Pons (tissue), 1 donor: ENCODE results near the gene CACNA2D3.
"Not testable (repeated sequence)": the region's sequence is repeated elsewhere in the genome, so short reads cannot be mapped to it uniquely, and the experiment has no call there.

Experiments used
- DNase-seq: peaks from one replicate; pipeline ENCODE4 v3.0.0-alpha.2; 2016; ENCODE audit warnings: low spot score

Gene CACNA2D3

GRCh38 chr3:54122324-54123002, at the start of gene CACNA2D3:
TSS of gene CACNA2D3 (plus strand) at chr3:54122552.
- DNase-seq = no peak

GRCh38 chr3:54073386-54073785, 49.0 kb upstream of the CACNA2D3 start:
- DNase-seq = no peak

- DNase-seq = no peak
Observed at GRCh38 chr3:54079314-54079713, 43.0 kb upstream of the CACNA2D3 start.

DNA sequence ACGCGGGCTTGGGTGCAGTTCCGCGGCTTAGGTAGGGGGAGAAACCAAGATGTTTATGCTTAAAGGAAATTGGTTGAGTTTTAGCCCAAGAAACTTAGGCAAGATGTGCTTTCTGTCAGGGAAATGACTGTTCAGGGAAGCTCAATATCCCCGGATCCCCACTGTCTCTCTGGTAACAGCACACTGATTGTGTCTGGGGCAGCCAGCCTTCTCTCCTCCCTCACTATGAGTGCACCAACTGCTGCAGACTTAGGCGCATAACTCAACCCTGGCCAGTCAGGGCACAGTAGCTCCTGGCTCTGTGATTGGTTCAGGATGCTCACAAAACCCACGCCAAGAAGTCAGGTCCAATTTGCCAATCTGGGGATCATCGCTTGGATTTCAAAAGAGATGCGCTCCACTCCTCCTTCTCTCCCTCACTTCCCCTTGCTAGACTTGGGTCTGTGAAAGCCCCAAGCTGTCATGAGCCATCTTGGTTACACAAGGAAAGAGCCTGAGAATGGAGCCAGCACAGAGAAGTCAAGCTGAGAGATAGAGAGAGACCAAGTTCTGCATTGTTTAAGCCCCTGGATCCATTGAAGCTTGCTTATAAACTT, 42.5 kb upstream of the CACNA2D3 start:
- DNase-seq = no peak

GRCh38 chr3:54083921-54084320, 38.4 kb upstream of the CACNA2D3 start:
- DNase-seq = no peak

GRCh38 chr3:54085936-54086335, 36.4 kb upstream of the CACNA2D3 start:
- no peak for DNase-seq

- no peak for DNase-seq
Observed at GRCh38 chr3:54086652-54087405, 35.5 kb upstream of the CACNA2D3 start.

- no peak for DNase-seq
Observed at GRCh38 chr3:54087581-54088410, 34.6 kb upstream of the CACNA2D3 start.

DNA sequence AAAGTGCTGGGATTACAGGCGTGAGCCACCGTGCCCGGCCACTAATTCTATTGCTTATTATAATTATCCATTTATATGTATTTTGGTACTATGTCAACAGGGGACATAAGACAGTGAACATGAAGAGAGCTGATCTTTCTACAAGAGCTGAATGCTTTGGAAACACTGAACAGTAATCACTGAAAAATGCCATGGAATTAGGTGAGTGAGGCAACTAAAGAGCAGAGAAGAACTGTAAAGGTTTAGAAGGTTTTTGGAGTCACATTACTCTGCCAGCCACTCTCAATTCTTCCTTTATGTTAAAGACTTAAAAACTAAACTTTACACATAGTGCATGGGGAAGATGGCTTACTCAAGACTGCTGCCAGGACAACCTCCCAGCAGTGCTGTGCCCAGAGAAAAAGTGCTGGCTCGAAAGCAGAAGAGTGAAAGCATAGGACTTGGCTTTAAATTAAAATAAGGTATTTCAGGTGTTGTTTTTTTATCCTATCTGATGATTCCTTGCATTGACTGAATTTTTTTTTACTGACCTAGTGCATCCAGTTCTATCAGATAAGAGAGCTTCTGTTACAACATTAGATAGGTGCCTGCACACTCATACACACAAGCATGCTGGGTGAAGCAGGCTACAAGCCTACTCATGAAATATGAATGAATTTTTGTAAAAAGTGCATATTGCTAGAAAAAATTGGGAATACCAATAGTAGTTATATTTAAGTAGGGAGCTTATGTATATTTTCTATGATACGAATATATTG, 28.7 kb upstream of the CACNA2D3 start:
- no peak for DNase-seq

- DNase-seq = no peak
Observed at GRCh38 chr3:54094926-54095325, 27.4 kb upstream of the CACNA2D3 start.

- no peak for DNase-seq
Observed at GRCh38 chr3:54099381-54099780, 23.0 kb upstream of the CACNA2D3 start.

- DNase-seq = no peak
Observed at GRCh38 chr3:54104084-54104483, 18.3 kb upstream of the CACNA2D3 start.

- not testable (repeated sequence) for DNase-seq
Observed at GRCh38 chr3:54116129-54116528, 6.2 kb upstream of the CACNA2D3 start.

DNA sequence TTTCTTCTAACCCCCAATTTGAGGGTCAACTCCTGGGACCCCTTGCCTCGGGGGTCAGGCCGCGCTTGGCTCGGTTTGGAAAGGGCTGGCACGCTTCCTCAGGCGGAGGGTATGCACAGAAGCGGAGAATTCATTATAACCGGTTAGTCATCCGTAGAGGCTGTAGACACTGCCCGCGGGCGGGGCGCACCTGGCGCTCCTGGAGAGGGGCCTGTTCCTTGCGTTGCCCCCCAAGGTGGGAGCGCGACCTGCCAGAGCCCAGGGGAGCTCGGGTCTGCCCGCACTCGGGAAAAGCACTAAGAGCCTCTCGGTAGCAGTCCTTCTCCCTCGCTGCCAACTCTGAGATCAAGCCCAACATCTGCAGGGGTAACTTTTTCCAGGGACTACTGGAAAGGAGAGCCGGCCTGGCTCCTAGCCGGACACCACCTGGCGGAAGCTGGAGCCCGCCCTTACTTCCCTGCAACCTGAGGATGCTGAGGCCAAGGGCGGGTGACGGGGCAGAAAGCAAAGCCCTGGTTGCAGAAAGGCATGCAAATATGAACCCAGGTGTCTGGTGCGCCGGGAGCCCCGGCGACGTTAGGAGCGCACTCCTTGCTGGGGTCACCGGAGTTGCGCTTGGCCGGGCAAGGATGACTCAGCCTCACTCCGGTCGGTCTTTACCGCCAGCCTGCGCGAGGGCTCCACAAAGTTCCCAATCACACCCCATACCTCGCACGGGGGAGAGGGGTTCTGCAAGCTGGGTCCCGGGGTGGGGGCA, 1.5 kb upstream of the CACNA2D3 start:
- DNase-seq = no peak

DNA sequence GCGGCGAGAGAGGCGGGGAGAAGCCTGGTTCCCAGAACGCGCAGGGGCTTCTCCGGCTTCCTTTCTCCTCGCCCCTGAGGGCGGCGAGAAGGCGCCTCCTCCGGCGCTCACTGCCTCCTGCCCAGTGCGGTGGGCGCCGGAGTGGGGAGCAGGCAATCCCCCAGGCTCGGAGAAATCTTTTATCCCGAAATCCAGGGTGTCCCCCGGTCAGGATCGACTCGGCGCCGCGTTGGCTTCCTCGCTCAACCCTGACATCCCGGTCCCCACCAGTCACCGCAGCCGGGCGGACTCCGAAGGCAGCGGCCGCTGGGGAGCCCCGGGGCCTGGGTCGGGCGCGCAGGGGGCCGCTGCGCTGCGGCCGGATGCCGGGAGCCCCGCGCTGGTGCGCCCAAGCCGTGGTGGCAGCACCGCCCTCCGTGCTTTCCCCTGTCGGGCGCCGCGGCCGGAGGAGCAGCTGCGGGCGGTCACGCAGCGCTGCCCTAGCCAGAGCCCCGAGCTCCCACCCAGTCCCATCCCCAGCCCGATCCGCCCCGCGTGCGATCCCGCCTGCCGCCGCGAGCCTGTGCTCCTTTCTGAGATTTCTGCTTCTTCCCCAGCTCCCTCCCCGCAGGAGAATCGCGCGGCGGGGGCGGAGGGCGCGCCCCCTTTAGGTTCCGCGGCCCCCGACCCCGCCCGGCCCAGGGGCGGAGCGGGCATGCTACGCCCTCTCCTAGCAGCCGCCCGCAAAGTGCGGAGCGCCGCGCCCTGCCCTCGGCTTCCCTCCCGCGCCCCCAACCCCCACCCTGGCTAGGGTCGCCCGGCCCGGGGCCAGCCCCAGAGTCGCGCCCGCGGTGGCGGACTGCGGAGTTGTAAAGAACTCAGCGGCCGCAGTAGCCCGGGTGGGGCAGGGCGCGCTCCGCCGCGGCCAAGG, 683 bp upstream of the CACNA2D3 start:
- no peak for DNase-seq

DNA sequence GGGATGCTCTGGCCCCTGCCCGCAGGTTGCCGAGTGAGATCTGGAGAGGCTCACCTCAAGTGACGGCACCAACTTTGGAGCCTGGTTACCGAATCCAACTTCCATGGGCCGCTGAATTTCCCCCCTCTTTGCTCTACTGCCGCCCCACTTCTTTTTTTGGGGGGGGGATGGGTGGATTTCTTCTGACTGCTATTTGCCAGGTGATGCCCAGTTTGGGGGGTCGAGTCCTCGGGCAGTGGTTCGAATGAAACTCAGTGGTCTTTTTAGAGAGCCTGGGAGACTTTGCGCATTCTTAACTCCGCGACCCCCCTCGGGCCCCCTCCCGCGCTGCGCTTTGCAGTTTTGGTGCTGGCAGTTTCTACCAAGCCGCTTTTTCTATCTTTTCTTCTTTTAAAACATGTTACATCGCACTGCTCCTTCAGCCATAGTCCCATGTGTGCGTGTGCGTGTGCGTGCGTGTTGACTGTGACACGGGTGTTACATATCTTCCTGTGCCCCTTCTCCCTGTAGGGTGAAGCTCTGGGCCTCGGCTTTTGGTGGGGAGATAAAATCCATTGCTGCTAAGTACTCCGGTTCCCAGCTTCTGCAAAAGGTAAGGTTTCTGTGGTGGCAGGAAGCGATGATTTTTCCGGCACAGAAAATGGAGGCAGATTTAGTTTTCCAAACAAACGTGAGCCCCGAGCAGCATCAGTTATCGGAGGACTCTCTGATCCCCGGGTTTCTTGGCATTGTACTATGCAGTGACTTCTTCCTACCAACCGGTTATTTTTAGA, 837 bp downstream of the CACNA2D3 start:
- DNase-seq = no peak

DNA sequence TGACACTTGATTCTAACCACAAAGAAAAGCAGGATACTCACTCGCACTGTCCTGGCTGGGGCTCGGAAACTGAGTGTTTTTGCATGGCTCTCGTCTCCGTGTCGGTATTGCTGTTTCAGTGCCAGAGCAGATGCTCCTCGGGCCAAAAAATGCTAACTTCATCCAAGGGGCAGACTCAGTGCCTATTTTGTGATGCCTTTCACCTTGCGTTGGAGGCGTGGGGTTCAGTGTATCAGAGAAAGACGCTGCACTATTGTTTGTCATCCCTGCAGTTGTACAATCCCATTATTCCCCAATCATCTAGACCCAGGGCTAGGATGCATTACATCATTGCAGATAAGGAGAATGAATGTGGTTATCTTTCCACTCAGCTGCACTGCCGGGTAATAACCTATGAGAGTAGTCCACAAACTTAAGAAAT, 1.4 kb downstream of the CACNA2D3 start:
- DNase-seq = no peak

DNA sequence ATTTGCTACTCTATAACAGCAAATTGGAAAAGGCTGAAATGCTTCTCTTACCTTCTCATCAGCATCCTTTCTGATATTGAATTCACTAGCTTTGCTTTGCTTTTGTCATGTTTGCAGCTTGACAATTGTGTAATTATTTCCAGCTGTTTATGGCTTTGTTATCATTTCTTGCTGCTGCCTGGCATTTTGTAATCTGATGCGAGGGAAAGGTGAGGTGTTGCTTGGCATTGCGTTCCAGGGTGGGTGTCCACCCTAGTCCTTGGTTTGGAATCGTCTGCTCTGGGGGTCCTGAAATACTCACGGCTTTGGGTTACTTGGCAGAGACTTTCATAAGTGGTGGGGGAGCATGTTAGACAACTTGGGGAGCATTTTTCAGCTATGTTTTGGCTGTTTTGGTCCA, 2.9 kb downstream of the CACNA2D3 start:
- no peak for DNase-seq

DNA sequence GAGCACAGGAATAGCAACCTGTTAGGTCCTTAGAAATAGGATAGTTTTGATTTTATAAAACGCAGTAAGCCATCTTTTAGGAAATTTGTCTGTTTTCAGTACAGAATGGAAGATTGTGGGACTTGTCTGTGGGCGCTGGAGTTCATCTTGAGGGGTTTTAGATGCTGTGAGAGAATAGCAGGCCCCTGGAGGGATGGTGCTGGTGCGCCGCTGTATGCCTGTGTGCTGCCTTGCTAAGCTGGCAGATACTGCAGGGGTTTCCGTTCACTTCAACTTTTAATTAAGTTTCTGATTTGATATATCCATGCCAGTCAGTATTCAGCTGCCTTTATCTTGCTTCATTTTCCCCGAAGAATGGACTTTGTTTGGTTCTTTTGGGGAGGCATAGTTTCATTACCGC, 4.2 kb downstream of the CACNA2D3 start:
- no peak for DNase-seq
